ENCODE measurements around the gene TBC1D8. TPM values are rescaled to one million over a fixed set of nuclear protein-coding genes. Genes with fewer than 3 reads are reported as not detected.

Gene TBC1D8
- total and polyA plus RNA-seq, 2 of the 13 experiments (the other 11 are each of a cell fraction or from before 2014, with no cell fraction given) = 45.1 to 95.4 TPM

DNA sequence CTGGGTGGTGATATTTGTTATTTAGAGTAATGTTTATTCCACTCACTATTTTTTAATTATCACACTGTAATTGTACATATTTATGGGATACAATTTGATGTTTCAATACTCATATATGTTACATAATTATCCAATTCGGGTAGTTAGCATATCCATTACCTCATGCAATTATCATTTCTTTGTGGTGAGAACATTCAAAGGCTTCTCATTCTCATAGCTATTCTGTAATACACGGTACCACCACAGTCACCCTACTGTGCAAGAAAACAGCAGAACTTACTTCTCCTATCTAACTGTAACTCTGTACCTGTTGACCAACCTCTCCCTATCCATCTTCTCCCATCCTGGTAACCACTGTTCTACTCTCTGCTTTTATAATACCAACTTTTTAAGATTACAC lies 4.6 kb downstream of the TBC1D8 start (continued):
- TF ChIP-seq, protein P1, sequence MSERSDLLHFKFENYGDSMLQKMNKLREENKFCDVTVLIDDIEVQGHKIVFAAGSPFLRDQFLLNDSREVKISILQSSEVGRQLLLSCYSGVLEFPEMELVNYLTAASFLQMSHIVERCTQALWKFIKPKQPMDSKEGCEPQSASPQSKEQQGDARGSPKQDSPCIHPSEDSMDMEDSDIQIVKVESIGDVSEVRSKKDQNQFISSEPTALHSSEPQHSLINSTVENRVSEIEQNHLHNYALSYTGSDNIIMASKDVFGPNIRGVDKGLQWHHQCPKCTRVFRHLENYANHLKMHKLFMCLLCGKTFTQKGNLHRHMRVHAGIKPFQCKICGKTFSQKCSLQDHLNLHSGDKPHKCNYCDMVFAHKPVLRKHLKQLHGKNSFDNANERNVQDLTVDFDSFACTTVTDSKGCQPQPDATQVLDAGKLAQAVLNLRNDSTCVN (CRISPR knock-in tag; IDR thresholded peaks at IDR 0.05; ENCODE audit: borderline replicate concordance) = no peak
- TF ChIP-seq RXRB (CRISPR knock-in tag; IDR thresholded peaks at IDR 0.05; ENCODE audit: borderline replicate concordance) = no peak
- TF ChIP-seq ZNF143 (CRISPR knock-in tag; IDR thresholded peaks at IDR 0.05) = no peak
- no peak for TF ChIP-seq ISL2 (CRISPR knock-in tag; IDR thresholded peaks at IDR 0.05)
- TF ChIP-seq, protein P2, sequence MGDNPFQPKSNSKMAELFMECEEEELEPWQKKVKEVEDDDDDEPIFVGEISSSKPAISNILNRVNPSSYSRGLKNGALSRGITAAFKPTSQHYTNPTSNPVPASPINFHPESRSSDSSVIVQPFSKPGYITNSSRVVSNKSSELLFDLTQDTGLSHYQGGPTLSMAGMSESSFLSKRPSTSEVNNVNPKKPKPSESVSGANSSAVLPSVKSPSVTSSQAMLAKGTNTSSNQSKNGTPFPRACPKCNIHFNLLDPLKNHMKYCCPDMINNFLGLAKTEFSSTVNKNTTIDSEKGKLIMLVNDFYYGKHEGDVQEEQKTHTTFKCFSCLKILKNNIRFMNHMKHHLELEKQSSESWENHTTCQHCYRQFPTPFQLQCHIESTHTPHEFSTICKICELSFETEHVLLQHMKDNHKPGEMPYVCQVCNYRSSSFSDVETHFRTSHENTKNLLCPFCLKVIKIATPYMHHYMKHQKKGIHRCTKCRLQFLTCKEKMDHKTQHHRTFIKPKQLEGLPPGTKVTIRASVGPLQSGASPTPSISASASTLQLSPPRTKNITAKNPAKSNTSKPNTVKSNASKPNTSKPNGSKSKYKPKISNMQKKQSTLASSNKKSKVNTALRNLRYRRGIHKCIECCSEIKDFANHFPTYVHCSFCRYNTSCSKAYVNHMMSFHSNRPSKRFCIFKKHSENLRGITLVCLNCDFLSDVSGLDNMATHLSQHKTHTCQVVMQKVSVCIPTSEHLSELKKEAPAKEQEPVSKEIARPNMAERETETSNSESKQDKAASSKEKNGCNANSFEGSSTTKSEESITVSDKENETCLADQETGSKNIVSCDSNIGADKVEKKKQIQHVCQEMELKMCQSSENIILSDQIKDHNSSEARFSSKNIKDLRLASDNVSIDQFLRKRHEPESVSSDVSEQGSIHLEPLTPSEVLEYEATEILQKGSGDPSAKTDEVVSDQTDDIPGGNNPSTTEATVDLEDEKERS (CRISPR knock-in tag; IDR thresholded peaks at IDR 0.05) = no peak
- no peak for TF ChIP-seq HES4 (CRISPR knock-in tag; IDR thresholded peaks at IDR 0.05; ENCODE audit: borderline replicate concordance)

DNA sequence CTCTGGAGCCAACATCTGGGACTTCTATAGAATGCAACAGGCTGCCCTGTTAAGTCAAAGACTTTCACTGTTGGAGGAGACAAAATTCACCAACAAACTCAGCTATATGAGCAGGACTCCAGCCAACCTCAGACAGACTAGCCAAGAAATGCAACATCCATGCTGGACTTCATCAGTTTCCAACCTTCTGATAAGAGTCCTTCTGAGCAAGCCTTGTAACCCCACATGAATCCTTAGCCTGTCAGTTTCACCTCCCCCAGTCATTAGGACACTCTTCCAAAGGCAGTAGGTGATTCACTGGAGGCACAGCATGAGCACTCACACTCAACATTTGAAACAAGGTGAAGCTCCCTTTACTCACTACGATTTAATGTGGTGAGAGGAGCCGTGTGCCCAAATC lies 5.8 kb downstream of the TBC1D8 start:
- Histone ChIP-seq H3K9ac (ENCODE audit: insufficient read depth, low read depth, low read length) (0 out of 2 replicates have a peak overlapping the region, but pooled peaks have one; percentile 0), H3K36me3 (replicated peaks in 1 of 2; ENCODE audit: control insufficient read depth in 1 of 2, insufficient read depth in 2 of 2, low read length in 2 of 2) (peaks cover 2 to 9% of the 10 kb centered on the region in 2 experiments; a peak in 3 of 5 replicates), H3K9me3 (ENCODE audit: low read length) (no peaks in the 10 kb centered on the region), H3K27ac (ENCODE audit: extremely low read length, insufficient read depth, low read length) (peak overlapping the region; percentile 4), H3K79me2 (ENCODE audit: insufficient read depth, low read length) (peaks cover 99% of the 10 kb centered on the region), H3K4me1 (ENCODE audit: insufficient read depth, low read length) (peaks cover 87% of the 10 kb centered on the region), H4K20me1 (ENCODE audit: insufficient read depth, low read length) (peaks cover 69% of the 10 kb centered on the region), H2AFZ (ENCODE audit: low read length) (no peak overlapping the region), H3K27me3 (ENCODE audit: control insufficient read depth in 1 of 2, insufficient read depth in 2 of 2, low read length in 2 of 2) (no peaks in the 10 kb centered on the region; a peak in 1 of 5 replicates), H3K4me3 (replicated peaks in 1 of 3; ENCODE audit: insufficient read depth in 1 of 3, low read depth in 2 of 3, low read length in 3 of 3) (no peak overlapping the region), H3K4me2 (ENCODE audit: low read depth, low read length) (peak overlapping the region; percentile 36; the same call in 1 of the 2 replicates)
- WGBS (ENCODE audit: low lambda C conversion rate) = 93% methylated on average over 2 of the region's 2 CpGs
- ChIA-PET POLR2A (no interaction called here), CTCF (ENCODE audit: low intra/inter-chr PET ratio, low total read pairs) (no interaction called here)
- intact Hi-C loops (cut with micrococcal nuclease; ENCODE audit: unreplicated experiment) (no loop called here), in situ Hi-C loops (cut with HindIII; ENCODE audit: extremely low pct_ligation_motif_present, low pct_unique_long_range_greater_than_20kb) (no loop called here)
- no peak for ATAC-seq
- no peak for DNase-seq (ENCODE audit: low spot score)
- BruUV-seq (replicated peaks) = no TSS peak
- TF ChIP-seq SAP130 (CRISPR knock-in tag; IDR thresholded peaks at IDR 0.05; ENCODE audit: low read depth) (peak; percentile 15; the same call in 1 of the 2 replicates), SIX4 (CRISPR knock-in tag; IDR thresholded peaks at IDR 0.05) (no peak), RBM22 (optimal IDR thresholded peaks at IDR 0.05; ENCODE audit: low read length) (peak; percentile 26)
- FAIRE-seq = no peak

Measured in HepG2 (cell line).